HG03196 (cell line): ENCODE results near the gene MARK3.

Source experiments
- ATAC-seq: cut with Tn5 transposase; IDR thresholded peaks from one replicate; pipeline ENCODE4 v1.9.1; 2021; ENCODE audit not compliant: unreplicated experiment

The MARK3 gene

DNA sequence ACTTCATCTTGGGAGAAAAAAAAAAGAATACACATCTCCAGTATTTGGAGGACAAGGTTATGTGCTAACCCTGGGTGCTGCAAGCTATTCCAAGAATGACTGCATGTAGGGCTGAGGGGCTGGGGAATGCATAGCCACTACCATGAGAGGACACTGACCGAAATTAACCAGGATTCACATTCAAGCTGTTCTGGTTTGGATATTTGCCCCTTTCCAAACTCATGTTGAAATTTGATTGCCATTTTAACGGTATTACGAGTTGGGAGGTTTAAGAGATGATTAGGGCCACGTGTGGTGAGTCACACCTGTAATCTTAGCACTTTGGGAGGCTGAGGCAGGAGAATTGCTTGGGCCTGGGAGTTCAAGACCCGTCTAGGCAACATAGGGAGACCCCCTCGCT, 18.5 kb upstream of the MARK3 start:
- ATAC-seq: no peak

DNA sequence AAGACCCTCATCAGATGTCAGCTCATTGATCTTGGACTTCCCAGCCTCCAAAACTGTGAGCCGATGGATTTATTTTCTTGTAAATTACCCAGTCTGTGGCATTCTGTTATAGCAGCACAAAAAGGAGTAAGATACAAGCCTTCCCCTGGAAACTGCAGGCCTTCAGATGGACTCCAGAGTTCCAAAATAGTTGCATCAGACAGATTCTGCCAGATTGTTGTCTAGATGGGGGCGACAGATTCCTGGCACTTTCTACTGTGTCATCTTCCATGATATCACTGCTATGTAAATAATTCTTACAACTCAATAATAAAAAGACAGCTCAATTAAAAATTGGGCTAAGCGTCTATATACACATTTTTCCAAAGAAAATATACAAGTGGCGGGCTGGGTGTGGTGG, 17.2 kb upstream of the MARK3 start:
- no peak for ATAC-seq

DNA sequence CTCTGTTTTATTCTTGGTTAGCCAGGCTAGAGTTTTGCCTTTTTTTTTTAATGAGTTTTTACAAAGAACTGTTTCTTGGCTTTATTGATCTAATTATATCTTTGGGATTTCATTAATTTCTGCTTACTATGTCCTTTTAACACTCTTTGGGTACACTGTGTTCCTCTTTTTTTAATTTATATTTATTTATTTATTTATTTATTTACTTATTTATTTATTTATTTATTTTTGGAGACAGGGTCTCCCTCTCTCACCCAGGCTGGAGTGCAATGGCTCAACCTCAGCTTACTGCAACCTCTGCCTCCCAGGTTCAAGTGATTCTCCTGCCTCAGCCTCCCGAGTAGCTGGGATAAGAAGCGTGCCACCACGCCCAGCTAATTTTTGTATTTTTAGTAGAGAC, 15.1 kb upstream of the MARK3 start:
- no peak for ATAC-seq

DNA sequence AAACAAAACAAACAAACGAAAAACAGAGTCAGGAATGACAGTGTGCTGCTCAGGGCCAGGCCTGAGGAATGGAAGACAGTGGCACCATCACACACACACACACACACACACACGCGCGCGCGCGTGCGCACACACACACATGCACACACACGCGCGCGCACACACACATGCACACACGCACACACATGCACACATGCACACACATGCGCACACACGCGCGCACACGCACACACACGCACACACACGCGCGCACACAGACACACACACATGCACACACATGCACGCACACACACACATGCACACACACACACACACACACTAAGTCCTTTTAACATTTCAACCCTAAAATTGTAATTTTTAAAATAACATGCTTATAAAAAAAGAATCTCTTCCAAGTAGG, 13.2 kb upstream of the MARK3 start:
- ATAC-seq: no peak

DNA sequence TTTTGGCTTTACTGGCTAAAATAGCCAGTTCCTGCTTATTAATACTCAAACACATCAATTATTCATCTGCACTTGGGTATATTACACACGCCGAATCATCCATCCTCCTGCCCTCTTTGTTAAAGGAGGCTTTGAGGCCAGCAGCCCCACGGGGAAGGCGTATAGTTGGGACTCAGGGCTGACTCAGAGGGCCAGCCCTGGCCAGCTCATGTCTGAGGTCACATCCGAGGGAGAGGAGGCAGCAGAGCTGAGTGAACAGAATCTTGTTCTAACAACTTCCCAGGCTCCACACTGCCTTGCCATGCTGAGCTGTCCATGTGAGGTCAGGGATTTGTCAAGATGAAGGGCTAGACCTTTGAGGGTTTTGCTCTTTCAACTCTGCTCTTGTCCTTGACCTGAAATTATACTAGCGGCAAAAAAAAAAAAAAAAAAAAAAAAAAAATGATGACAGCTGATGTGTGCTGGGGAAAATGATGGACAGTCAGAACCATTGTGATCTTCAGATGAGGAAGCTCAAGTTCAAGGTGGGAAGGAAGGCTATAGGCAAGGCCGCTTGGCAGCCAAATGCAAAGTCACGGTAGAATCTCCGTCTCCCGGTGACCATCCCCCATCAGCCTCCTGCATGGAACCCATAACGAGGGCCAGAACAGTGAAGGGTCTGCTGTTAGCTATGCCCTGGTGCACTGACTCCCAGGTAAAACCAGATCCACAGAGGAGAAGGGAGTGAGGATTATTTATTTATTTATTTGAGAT, 12.5 kb upstream of the MARK3 start:
- ATAC-seq: no peak

DNA sequence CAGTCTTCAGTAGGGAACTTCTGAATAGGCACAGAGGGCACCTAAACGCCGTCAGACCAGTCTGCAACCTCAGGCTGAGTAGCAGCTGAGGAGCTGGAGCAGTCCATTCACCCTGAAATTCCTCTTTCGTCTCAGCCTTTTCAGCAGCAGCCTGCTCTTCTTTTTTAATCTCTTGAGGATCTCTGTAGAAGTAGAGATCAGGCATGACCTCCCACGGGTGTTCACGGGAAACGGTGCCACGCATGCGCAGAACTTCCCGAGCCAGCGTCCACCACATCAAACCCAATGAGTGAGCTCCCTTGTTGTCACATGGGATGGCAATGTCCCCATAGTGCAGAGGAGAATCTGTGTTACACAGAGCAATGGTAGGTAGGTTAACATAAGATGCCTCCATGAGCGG, 11.1 kb upstream of the MARK3 start:
- ATAC-seq: no peak

DNA sequence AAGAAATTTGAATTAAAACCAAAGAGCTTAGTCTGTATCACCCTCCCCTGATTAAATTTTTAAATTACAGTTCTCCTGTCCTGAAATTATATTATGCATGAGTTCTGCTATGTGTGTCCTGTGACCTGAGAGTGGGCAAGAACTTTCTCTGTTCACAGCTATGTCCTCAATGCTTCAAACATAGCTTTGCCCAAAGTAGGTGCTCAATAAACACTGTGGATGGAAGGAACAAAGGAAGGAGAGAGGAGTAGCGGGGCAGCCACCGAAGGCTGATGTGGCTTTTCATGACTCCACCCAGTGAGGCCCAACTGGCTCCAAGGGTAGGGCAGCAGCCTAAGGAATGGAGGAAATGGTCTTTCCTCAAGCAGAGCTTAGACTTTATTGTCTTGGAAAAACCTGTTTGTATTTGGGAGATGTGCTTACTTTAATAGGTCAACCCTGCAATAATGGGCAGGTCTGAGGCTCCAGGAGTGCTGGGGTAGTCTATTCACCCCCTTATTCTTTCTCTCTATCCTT, 7.6 kb upstream of the MARK3 start:
- no peak for ATAC-seq

DNA sequence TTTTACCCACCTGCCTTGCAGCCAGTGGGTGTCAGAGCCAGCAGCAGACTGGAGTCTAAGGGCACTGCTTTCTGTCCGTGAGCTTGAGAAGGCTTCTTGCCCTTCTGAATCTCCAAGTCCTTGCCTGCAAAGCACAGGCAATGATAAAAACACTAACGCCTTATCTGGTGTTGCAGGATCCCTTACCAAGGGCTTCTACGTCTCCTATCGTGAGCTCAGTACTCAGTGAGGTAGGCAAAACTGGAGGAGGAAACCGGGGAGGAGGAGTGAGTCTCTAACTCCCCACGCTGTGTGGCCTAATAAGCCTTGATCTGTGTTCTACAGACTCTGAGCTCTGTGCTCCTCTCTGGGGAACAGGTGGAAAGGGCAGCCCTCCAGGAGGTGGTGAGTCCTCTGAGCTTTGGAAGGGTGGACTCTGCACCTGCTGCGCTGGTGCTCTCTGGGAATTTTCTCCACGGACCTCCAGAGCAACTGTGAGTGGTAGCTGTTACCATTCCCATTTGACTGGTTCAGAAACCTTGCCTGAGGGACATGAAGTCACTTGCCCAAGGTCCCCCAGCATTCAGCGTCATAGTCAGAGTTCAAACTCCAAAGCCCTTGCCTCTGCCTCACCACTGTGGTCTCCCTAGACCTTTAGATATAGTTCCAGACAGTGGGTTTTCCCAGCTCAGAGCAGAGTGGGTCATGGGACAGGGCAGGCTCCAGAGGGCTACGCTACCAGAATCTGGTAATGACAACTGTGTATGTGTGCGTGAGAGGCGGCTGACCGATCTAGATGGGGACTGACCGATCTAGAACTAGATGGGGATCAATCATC, 7.0 kb upstream of the MARK3 start:
- no peak for ATAC-seq

DNA sequence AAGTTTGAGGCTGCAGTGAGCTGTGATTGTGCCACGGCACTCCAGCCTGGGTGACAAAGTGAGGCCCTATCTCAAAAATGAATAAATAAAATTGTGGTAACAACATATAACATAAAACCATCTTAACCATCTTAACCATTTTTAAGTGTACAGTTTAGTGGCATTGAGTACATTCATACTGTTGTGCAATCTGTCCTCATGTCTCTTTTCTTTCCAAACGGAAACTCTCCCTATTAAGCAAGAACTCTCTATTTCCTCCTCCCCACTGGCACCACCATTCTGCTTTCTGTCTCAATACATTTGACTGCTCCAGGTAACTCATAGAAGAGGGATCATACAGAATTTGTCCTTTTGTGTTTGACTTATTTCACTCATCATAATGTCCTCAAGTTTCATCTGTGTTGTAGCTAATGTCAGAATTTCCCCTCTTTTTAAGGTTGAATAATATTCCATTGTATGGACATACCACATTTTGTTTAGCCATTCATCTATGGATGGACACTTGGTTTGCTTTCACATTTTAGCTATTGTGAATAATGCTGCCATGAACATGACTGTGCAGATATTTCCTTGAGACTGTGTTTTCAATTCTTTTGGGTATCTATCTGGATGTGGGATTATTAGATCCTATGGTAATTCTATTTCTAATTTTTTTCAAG, 4.4 kb upstream of the MARK3 start:
- ATAC-seq: no peak

DNA sequence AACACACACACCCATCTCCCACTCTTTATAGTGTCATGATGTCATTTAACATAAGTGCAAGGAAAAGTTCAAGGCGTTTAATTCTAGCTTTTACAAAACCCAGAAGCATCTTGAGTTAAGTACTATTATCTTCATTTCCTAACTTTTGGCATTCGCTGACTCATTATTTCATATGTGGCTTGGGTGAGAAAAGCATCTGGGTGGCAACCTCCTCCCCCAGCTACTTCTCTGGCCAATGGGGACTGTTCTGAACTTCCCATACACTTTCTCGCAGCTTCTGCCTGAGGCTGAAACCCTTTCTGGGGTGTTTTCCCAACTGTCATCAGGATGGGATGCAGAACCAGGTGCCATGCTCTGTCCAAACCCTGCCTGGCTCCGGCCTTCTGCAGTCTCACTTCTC, 2.8 kb upstream of the MARK3 start:
- no peak for ATAC-seq

DNA sequence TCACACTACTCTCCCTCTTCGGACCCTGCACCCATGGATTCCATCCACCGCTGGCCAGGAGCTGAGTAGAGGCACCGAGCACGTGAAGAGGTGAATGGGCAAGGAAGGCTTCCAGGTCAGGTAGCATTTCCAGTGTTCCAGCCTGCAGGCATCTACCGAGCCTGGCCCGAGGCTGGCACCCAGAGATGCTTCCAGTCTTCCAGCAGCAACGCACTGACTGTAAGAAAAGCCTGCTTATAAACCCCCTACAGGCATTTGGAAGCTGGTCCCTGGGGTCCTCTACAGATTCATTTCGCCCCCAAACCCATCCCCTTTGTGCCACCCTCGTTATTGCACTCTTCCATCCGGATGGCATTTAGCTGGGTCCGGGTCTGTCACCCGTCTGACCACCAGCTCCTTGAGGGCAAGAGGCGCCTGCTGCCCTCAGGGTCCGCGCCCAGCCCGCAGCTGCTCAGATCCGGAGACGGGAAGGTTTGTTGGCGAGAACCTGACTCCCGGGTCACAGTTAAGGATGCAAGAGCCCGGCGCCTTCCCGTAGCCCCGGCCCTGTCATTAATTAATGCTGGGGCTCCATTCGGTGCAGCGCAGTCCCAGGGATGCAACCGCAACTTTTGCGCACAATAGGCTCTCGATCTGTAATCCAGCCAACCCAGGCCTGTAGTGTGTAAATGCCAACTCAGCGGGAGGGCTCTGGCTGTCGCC, 614 bp upstream of the MARK3 start:
- peak; percentile 3 for ATAC-seq

DNA sequence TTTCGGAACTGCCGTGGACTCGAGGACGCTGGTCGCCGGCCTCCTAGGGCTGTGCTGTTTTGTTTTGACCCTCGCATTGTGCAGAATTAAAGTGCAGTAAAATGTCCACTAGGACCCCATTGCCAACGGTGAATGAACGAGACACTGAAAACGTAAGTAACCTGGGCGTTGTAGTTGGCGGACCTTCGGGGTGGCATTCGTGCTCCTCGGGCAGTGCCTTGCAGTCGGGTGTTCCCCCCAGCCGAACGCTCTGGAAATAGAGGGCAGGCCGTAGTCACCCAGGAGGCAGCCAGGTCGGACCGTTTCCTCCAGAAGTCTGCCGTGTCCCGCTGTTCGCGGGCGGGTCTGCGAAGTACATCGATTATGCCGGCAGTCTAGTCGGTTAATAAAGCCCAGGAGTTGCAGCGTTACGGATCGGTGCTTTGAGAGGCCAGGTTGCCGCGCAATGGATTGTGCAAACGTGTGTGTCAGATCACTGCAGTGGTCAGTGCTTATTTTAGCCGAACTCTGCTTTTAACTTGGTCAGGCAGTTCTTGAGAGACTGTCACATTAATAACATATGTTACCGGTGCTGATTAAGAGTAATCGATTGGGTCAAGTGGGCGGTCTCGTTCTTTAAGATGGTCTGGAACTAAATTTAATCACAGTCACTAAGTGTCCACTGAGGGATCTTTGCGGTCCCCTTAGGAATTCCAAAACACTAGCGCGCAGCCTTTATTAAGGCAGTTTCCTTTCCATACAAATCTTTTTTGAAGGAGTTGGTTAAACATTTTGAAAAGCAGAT, 906 bp downstream of the MARK3 start:
- ATAC-seq: peak; percentile 23

DNA sequence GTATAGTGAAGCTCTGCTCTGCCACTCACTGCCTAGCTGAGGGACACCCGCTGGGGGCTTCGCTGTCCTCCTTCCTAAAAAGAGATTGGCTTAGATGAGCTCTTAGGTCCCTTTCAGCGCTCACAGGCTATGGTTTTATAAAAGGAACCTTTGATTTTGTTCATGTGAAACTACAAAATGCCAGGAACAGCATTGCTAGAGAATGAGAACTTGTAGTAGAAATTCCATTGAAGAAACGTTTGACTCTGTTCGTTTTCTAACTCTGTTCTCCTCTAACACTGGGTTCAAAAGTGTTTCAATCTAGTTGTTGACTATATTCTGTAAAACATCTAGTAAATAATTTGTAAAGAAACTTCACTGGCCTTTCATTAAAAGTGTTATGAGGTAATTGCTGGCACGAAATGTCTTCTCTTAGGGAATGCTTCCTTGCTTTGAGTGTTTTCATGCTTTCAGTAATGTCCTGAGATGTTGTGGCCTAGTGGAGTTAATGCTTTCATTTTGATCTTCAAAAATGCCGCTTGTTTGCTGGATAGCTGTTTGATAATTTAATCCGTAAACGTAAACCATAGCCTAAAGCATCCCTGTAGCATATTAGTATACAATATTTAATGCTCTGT, 1.6 kb downstream of the MARK3 start:
- ATAC-seq: no peak

DNA sequence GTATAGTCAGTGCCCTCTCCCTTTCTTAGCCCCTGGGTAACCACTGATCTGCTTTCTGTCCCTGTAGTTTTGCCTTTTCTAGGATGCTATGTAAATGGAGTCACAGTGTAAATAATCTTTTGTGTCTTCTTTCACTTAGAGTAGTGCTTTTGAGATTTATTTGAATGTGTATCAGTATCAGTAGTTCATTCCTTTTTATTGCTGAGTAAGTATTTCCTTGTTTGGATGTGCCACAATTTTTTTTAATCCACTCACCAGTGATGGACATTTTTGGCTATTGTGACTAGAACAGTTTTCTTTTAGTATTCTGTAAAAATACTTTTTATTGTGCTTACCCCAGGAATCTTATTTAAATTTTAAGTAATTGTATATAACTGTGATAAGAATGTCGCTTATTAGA, 3.4 kb downstream of the MARK3 start:
- no peak for ATAC-seq

DNA sequence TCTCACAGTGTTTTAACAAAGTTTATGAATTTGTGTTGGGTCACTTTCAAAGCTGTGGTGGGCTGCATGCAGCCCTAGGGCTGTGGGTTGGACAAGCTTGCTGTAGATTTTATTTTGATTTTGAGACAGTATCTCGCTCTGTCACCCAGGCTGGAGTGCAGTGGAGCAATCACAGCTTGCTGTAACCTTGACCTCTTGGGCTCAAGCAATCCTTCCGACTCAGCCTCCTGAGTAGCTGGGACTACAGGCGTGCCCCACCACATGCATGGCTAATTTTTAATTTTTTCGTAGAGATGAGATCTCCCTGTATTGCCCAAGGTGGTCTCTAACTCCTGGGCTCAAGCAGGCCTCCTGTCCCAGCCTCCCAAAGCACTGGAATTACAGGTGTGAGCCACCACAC, 5.4 kb downstream of the MARK3 start:
- no peak for ATAC-seq

DNA sequence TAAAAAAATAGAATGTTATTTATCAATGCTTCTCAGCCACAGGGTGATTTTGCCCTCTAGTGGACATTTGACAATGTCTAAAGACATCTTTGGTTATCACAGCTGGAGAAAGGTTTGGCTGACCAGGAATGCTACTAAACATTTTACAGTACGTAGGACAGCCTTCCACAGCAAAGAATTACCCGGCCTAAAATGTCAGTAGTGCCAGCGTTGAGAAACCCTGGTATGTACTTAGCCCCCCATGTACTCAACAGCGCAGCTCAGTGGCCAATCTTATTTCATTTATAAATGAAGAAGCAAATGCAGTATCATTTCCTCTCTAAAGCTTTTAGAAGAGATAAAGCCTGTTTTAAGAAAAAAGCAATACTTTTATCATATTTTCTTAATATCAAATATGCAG, 5.8 kb downstream of the MARK3 start:
- no peak for ATAC-seq

DNA sequence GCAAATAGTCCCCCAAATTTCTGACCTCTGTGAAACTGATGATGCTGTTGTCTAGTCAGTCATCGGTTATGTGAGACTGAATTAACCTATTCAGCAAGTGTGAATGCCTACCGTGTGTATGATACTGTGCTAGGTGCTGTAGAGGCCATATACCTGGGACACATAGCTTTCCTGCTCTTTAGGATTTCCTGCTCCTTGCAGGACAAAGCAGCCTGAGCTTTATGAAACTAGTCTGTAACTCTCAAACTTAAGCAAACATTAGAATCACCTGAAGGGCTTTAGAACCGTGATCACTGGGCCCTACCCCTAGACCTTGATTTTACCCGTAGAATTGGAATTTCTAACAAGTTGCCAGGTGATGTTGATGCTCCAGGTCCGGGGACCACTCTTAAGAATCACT, 6.9 kb downstream of the MARK3 start:
- ATAC-seq: no peak

DNA sequence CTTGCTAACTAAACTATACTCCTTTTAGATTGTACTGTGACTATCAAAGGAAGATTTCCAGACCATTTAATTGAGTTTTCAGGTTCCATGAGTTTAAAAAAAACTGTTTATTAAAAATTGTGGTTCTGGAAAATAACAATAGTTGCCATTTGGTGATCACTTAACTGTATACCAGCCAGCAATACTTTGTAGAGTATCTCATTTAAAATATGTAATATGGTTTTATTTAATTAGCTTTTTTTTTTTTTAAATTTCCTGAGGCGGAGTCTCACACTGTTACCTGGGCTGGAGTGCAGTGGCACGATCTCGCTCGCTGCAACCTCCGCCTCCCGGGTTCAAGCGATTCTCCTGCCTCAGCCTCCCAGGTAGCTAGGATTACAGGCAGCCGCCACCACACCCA, 7.4 kb downstream of the MARK3 start:
- ATAC-seq: no peak

DNA sequence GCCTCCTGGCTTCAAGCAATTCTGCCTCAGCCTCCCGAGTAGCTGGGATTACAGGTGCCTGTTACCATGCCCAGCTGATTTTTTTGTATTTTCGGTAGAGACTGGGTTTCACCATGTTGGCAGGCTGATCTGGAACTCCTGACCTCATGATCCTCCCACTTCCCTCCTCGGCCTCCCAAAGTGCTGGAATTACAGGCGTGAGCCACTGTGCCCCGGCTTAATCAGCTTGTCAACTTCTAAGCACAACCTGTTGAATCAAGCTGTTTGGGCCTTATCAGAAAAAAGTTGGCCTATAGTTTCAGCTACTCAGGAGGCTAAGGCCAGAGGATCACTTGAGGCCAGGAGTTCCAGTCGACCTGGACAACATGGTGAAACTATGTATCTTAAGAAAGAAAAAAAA, 7.9 kb downstream of the MARK3 start:
- no peak for ATAC-seq
